SK-N-MC (cell line): Measurements from ENCODE around the gene CYP46A1.
"Not testable (repeated sequence)": the region's sequence is repeated elsewhere in the genome, so short reads cannot be mapped to it uniquely, and the experiment has no call there.

Experiments
- DNase-seq: peaks from one replicate; pipeline ENCODE4 v3.0.0-alpha.2; 2011; ENCODE audit warnings: low read depth, low spot score
- H3K27ac ChIP-seq: fragments of 200-600 bp; sonication (generic); 2 replicates; pipeline ENCODE4 v1.5.1; 2016; ENCODE audit warnings: mixed run types
- H3K36me3 ChIP-seq: fragments of 200-600 bp; sonication (generic); 2 replicates; pipeline ENCODE4 v1.6.1; 2017; ENCODE audit warnings: antibody characterized with exemption, low read length, mixed read lengths; ENCODE audit not compliant: insufficient read depth
- H3K4me3 ChIP-seq: fragments of 200-600 bp; sonication (generic); 2 replicates; pipeline ENCODE4 v1.5.1; 2016
- H3K9ac ChIP-seq: fragments of 200-600 bp; sonication (generic); 2 replicates; pipeline ENCODE4 v1.8.0; 2017; ENCODE audit warnings: mixed run types, mixed read lengths; ENCODE audit not compliant: insufficient read length
- H3K9me3 ChIP-seq: fragments of 200-600 bp; sonication (generic); 2 replicates; pipeline ENCODE4 v1.6.1; 2017; ENCODE audit warnings: low read depth, mild to moderate bottlenecking, antibody characterized with exemption, low read length, moderate library complexity, mixed read lengths
- EZH2 ChIP-seq: fragments of 200-600 bp; sonication (generic); IDR thresholded peaks from one replicate; pipeline ENCODE4 v1.6.1; 2017; ENCODE audit warnings: antibody characterized with exemption
- FOXP2 ChIP-seq: optimal IDR thresholded peaks from 2 replicates; pipeline ENCODE3; 2011; ENCODE audit warnings: mild to moderate bottlenecking, moderate library complexity; ENCODE audit not compliant: insufficient read depth; ENCODE audit errors: extremely low read length, control extremely low read depth
- POLR2AphosphoS5 ChIP-seq: IDR thresholded peaks from 2 replicates; pipeline ENCODE4 v1.6.1; 2012; ENCODE audit warnings: mild to moderate bottlenecking, low read depth, low read length, borderline replicate concordance

The CYP46A1 gene

DNA sequence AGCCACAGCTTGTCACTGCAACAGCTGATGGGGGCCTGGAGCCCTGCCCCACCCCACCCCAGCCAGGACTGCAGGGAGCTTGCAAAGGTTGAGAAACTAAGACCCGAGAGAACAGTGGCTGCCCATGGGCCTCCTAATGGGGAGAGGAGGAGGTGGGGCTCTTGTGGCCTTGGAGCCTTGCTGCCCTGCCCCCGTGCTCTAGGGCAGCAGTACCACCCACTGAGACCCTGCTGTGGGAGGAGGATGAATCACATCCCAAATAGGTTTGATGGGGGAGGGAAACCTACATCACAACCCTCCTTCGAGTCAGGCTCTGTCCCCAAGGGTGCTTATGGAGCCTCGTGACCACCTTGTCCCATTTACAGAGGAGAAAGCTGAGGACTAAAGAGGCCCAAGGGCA, 23.3 kb upstream of the CYP46A1 start:
- no peaks in the 10 kb centered on the region for H3K36me3 ChIP-seq
- TF ChIP-seq POLR2AphosphoS5 (no peak), EZH2 (no peak), FOXP2 (no peak)
- no peak for DNase-seq
- no peak overlapping the region for H3K4me3 ChIP-seq
- no peak overlapping the region for H3K27ac ChIP-seq
- H3K9me3 ChIP-seq: no peaks in the 10 kb centered on the region
- no peak overlapping the region for H3K9ac ChIP-seq

DNA sequence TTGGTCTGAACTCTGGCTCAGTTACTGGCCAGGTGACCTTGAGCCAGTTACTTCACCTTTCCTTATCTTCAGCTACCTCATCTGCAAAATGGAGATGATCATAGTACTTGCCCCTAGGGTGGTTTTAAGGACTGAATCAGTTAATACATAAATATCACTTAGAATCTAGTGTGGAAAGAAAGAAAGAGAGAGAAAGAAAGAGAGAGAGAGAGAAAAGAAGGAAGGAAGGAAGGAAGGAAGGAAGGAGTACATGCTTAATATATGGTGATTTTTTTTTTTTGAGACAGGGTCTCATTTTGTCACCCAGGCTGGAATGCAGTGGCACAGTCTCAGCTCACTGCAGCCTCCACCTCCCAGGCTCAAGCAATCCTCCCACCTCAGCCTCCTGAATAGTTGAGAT, 22.9 kb upstream of the CYP46A1 start:
- H3K9ac ChIP-seq, H3K4me3 ChIP-seq, H3K27ac ChIP-seq, H3K9me3 ChIP-seq, DNase-seq, H3K36me3 ChIP-seq: not testable (repeated sequence)

DNA sequence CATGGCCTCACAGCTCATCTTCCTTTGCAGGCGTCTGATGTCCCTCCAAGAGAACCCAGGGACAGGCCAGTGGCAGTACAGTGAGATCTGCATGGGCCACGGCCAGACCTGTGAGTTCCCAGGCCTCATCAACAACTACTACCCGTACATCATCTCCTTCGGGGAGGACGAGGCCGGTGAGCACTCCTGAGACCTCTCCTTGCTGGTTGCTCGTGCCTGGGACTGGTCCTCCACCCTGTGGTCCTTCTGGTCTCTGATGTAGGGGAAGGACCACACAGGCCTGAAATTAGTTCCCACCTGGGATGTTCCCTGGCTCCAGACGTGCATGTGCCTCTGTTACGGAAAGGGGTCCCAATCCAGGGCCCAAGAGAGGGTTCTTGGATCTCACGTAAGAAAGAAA, 21.3 kb upstream of the CYP46A1 start:
- Histone ChIP-seq H3K9ac (no peak overlapping the region), H3K9me3 (no peaks in the 10 kb centered on the region), H3K36me3 (no peaks in the 10 kb centered on the region), H3K27ac (no peak overlapping the region), H3K4me3 (no peak overlapping the region)
- no peak for DNase-seq
- TF ChIP-seq EZH2 (no peak), POLR2AphosphoS5 (no peak), FOXP2 (no peak)

DNA sequence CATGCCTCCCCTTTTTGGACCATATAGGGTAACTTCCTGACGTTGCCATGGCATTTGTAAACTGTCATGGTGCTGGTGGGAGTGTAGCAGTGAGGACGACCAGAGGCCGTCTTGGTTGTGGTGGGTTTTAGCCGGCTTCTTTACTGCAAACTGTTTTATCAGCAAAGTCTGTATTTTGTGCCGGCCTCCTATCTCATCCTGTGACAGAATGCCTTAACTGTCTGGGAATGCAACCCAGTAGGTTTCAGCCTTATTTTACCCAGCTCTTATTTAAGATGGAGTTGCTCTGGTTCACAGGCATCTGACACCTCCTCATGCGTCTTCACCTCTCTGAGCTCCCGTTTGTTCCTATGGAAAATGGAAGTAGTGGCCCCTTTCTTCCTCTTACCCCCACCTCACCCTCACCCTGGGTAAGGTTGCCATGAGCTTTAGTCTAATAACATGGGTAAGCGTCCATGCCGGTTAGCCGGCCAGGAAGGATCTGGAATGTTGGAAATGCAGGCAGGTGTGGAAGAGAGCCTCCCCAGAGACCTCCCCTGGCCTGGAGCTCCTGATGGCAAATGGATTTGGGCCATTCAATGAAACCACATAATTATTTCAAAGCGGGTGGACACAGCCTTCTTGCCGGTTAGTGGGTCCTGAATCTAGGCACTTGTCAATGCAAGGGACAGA, 20.6 kb upstream of the CYP46A1 start:
- no peaks in the 10 kb centered on the region for H3K9me3 ChIP-seq
- no peak overlapping the region for H3K27ac ChIP-seq
- H3K4me3 ChIP-seq: no peak overlapping the region
- TF ChIP-seq POLR2AphosphoS5: no peak
- TF ChIP-seq EZH2: no peak
- H3K9ac ChIP-seq: no peak overlapping the region
- DNase-seq: no peak
- H3K36me3 ChIP-seq: no peaks in the 10 kb centered on the region

DNA sequence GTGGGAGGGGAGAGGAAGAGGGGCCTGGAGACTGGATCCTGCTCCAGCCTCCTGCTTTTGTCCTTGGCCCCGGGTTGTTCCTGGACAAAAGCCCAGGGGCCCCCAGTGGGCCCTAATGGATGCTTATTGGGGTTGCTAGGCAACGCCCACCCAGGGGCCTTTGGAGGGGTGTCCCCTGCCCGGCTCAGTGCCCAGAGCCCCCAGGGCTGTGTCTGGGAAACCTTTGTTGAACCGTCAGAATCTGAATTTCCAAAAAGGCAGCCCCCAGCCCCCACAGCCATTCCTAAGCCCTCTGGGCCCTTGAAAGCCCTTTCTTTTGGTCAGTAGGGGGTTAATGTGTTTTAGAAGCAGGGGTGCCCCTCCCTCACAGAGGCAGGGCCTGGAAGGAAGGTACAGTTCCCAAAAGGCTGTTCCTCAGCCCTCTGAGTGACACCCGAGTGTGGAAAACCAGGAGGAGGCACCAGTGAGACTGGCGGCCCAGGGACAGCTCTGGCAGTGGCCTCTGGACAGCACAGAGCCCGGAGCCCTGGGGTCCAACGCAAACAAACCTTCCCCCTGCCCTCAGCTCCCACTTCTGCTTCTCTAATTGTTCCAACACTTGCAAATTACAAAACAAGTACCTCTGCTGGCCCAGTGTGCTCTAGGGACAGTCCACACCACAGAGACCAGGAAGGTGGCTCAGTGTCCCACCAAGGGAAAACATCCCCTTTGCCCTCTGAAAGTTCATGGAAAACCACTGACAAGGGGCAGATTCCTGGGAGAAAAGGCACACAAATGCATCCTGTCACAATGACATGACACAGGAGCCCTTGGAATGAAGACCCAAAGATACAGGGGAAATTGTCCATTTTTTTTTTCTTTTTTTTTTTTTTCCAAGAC, 19.8 kb upstream of the CYP46A1 start:
- H3K36me3 ChIP-seq: no peaks in the 10 kb centered on the region
- no peak for DNase-seq
- H3K4me3 ChIP-seq: no peak overlapping the region
- H3K9ac ChIP-seq: no peak overlapping the region
- TF ChIP-seq EZH2: no peak
- TF ChIP-seq POLR2AphosphoS5: no peak
- TF ChIP-seq FOXP2: no peak
- no peaks in the 10 kb centered on the region for H3K9me3 ChIP-seq
- no peak overlapping the region for H3K27ac ChIP-seq

DNA sequence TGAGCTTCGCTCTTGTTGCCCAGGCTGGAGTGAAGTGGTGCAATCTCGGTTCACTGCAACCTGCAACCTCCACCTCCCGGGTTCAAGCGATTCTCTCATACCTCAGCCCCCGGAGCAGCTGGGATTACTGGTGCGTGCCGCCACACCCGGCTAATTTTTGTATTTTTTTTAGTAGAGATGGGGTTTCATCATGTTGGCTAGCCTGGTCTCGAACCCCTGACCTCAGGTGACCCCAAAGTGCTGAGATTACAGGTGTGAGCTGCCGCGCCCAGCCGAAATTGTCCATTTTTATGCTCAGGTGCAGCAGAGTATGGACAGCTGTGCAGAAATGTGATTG, 19.2 kb upstream of the CYP46A1 start:
- Histone ChIP-seq H3K9me3 (no peaks in the 10 kb centered on the region), H3K27ac (no peak overlapping the region), H3K36me3 (no peaks in the 10 kb centered on the region), H3K4me3 (no peak overlapping the region), H3K9ac (no peak overlapping the region)
- TF ChIP-seq POLR2AphosphoS5: no peak
- TF ChIP-seq FOXP2: no peak
- no peak for TF ChIP-seq EZH2
- DNase-seq: no peak

DNA sequence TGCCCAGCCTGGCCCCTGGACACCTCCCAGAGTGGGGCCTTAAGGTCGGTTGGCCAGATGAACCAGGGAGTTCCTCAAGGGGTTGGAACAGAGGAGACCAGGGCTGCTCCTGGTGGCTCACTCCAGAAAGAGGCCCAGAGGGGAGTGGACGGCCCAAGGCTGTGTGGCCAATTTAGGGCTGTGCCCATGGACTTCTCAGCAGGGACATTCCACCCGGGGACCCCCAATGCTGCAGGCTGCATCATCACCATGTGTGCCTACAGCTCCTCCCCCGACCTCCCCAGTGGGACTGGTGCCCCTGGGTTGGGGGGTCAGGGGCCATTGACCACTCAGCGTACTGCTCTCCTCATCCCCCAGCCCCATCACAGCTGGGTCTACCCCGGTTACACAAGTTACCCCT, 17.6 kb upstream of the CYP46A1 start:
- H3K4me3 ChIP-seq: no peak overlapping the region
- TF ChIP-seq EZH2 (no peak), FOXP2 (no peak), POLR2AphosphoS5 (no peak)
- no peak for DNase-seq
- no peaks in the 10 kb centered on the region for H3K36me3 ChIP-seq
- H3K27ac ChIP-seq: no peak overlapping the region
- H3K9me3 ChIP-seq: no peaks in the 10 kb centered on the region
- H3K9ac ChIP-seq: no peak overlapping the region

DNA sequence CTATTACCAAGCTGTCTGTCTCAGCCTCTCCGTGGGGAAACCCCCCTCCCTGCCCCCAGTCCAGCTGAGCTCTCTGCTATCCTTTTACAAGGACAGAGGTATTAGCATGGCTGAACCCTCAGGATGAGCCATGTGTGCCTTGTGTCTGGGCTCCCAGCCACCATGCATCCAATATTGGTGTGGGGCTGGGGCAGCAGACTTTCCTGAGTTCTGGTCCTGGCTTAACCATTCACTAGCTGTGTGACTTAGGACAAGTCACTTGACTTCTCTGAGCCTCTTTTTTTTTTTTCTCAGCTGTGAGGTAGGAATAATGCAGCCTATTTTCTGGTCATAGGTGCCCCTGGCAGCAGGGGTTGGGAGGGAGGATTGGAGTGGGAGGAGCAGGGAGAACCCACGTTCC, 17.1 kb upstream of the CYP46A1 start:
- H3K9ac ChIP-seq: no peak overlapping the region
- TF ChIP-seq FOXP2: no peak
- TF ChIP-seq POLR2AphosphoS5: no peak
- TF ChIP-seq EZH2: no peak
- no peaks in the 10 kb centered on the region for H3K9me3 ChIP-seq
- no peak overlapping the region for H3K4me3 ChIP-seq
- DNase-seq: no peak
- H3K36me3 ChIP-seq: no peaks in the 10 kb centered on the region
- no peak overlapping the region for H3K27ac ChIP-seq

DNA sequence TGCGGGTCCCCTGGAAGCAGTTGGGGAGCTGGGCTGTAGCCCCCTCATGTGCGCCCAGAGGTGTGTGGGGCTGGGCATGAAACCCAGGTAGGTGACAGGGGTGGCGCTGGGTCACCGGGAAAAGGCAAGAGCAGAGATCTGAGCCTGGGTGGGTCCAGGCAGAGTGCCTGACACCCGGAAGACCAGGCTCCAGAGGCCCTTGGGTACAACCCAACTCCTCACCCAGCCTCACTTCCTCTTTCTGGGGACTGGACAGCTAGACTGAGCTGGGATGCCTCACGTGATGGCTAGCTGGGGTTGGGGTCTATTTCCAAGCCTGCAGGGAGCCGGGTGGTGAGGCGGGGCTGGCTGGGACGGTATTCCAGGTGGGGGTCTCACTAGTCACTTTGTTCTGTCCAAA, 16.3 kb upstream of the CYP46A1 start:
- Histone ChIP-seq H3K4me3 (no peak overlapping the region), H3K9me3 (no peaks in the 10 kb centered on the region), H3K9ac (no peak overlapping the region), H3K27ac (no peak overlapping the region), H3K36me3 (no peaks in the 10 kb centered on the region)
- no peak for DNase-seq
- TF ChIP-seq EZH2 (no peak), POLR2AphosphoS5 (no peak), FOXP2 (no peak)
